ENCODE results near the gene BANP.

DNA sequence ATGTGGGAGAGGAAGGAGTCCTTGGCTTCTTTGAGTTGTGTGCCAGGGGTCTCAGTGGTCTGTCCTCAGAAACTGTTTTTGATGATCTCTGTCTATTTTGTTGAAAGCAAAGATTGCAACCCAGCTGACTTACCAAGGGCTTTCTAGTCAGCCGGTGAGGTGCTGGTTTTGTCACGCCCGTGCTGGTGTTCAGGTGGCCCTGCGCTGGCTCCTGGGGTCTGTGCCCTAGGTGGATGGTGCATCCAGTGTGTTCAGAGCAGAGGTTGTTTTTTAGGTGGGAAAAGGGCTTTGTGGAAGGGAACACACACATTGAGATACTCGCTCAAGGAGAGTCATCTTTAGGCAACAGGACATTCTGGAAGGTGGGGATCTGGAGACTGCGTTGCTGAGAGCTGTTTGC, 51.0 kb downstream of the BANP start:
- TF ChIP-seq TCF7L2 (IDR thresholded peaks at IDR 0.05; ENCODE audit: borderline replicate concordance, low read depth, low read length) (no peak), ZNF324 (tag by site-specific recombination; IDR thresholded peaks at IDR 0.05) (no peak)
- TF ChIP-seq, protein P1, sequence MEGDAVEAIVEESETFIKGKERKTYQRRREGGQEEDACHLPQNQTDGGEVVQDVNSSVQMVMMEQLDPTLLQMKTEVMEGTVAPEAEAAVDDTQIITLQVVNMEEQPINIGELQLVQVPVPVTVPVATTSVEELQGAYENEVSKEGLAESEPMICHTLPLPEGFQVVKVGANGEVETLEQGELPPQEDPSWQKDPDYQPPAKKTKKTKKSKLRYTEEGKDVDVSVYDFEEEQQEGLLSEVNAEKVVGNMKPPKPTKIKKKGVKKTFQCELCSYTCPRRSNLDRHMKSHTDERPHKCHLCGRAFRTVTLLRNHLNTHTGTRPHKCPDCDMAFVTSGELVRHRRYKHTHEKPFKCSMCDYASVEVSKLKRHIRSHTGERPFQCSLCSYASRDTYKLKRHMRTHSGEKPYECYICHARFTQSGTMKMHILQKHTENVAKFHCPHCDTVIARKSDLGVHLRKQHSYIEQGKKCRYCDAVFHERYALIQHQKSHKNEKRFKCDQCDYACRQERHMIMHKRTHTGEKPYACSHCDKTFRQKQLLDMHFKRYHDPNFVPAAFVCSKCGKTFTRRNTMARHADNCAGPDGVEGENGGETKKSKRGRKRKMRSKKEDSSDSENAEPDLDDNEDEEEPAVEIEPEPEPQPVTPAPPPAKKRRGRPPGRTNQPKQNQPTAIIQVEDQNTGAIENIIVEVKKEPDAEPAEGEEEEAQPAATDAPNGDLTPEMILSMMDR (tag by site-specific recombination; IDR thresholded peaks at IDR 0.05): no peak
